ENCODE data around the gene ACAT2.

ACAT2 gene

GRCh38 chr6:159760602-159761057 lies 1.2 kb upstream of the ACAT2 start:
- peak overlapping the region; percentile 82 for H3K4me3 ChIP-seq (ENCODE audit: low read length)
- TF ChIP-seq CTCF (IDR thresholded peaks at IDR 0.05; ENCODE audit: insufficient read depth, low read depth, low read length, missing control alignments) = no peak
- DNase-seq (ENCODE audit: low read depth) = peak; percentile 64

DNA sequence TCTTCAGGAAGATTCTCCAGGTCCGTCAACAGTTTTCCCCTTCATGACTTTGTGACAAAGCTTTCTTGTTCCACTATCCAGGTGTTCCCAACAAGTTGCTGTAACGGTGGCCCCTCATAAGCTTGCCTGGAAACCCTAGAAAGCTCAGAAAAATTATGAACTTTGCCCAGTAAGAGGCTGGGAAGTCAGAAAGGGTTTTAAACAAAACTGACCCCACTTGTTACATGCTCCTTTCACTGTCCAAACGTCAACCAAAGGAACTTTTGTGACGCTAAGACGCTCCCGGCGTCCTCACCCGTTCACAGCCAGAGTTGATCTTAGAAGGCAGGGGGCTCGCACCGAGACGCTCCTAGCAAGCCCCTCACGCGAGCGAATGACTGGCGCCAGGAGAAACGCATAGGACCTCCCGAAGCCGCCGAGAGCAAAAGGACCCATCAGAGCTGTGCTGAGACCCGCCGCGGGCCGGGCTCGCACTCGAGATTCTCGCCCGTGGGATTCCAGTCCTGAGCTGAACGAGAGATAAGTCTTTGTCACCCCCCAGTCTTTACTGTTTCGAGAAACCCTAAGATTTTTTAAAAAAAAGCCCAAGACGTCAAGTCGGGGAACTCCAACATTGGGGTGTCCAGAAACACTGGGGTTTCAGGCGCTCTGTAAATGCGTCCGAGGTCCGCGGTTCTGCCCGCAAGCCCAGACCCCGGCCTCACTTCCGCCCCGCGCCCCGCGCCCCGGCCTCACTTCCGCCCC lies 544 bp upstream of the ACAT2 start:
- peak; percentile 12 for DNase-seq (ENCODE audit: low read depth)
- no peak for TF ChIP-seq CTCF (IDR thresholded peaks at IDR 0.05; ENCODE audit: insufficient read depth, low read depth, low read length, missing control alignments)
- H3K4me3 ChIP-seq (ENCODE audit: low read length) = peak overlapping the region; percentile 82

GRCh38 chr6:159762681-159763293 lies 942 bp downstream of the ACAT2 start:
- DNase-seq (ENCODE audit: low read depth) = peak; percentile 48
- H3K4me3 ChIP-seq (ENCODE audit: low read length) = peak overlapping the region; percentile 82
- no peak for TF ChIP-seq CTCF (IDR thresholded peaks at IDR 0.05; ENCODE audit: insufficient read depth, low read depth, low read length, missing control alignments)

DNA sequence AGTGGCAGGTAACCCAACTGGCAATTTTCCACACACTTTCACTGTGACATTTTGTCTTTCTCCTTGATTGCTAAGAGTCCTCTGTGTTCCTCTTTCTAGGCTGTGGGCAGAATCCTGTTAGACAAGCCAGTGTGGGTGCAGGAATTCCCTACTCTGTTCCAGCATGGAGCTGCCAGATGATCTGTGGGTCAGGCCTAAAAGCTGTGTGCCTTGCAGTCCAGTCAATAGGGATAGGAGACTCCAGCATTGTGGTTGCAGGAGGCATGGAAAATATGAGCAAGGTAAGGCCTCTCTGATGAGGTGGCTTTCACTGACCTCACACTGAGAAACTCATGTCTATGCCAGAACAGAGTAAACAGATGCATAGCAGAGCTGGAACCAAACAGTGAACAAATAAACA lies 5.1 kb downstream of the ACAT2 start:
- DNase-seq (ENCODE audit: low read depth) = no peak
- H3K4me3 ChIP-seq (ENCODE audit: low read length) = no peak overlapping the region
- TF ChIP-seq CTCF (IDR thresholded peaks at IDR 0.05; ENCODE audit: insufficient read depth, low read depth, low read length, missing control alignments) = no peak

- no peak for DNase-seq (ENCODE audit: low read depth)
- TF ChIP-seq CTCF (IDR thresholded peaks at IDR 0.05; ENCODE audit: insufficient read depth, low read depth, low read length, missing control alignments) = no peak
- no peak overlapping the region for H3K4me3 ChIP-seq (ENCODE audit: low read length)
Measured at GRCh38 chr6:159769470-159769869, 7.6 kb downstream of the ACAT2 start.

DNA sequence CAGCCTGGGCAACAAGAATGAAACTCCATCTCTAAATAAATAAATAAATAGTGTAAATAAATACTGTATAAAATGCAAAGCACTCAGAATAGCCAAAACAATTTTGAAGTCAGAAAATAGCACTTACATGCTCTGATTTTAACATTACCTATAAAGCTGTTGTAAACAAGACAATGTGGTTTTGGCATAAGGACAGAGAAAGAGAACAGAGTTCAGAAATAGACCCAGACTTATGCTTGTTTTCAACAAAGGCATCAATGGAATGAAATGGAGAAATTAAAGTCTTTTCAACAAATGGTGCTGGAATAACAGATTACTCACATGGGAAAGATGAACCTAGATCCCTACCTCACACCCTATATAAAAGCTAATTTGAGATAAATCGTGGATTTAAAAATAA lies 10.4 kb downstream of the ACAT2 start:
- DNase-seq (ENCODE audit: low read depth) = no peak
- no peak for TF ChIP-seq CTCF (IDR thresholded peaks at IDR 0.05; ENCODE audit: insufficient read depth, low read depth, low read length, missing control alignments)

More for the DNA sequence above, 10.4 kb downstream of the ACAT2 start:
- no peak overlapping the region for H3K4me3 ChIP-seq (ENCODE audit: low read length)
